WI38 (cell line): ENCODE data around the gene TTC27.

ENCODE experiments used
- H3K4me3 ChIP-seq: 2 replicates; pipeline ENCODE4 v1.5.1; 2011; ENCODE audit warnings: low read depth, mild to moderate bottlenecking, control low read depth, low read length
- TF ChIP-seq, protein P1 (sequence below): IDR thresholded peaks from 2 replicates; pipeline ENCODE4 v1.5.1; 2012; ENCODE audit warnings: low read depth, mild to moderate bottlenecking, control low read depth, low read length

Gene TTC27

GRCh38 chr2:32627814-32628579 lies at the start of gene TTC27:
Gene TTC27, plus strand, starts transcription at chr2:32628050. Its CDS starts 243 bp downstream, at chr2:32628293.
- TF ChIP-seq, protein P1, sequence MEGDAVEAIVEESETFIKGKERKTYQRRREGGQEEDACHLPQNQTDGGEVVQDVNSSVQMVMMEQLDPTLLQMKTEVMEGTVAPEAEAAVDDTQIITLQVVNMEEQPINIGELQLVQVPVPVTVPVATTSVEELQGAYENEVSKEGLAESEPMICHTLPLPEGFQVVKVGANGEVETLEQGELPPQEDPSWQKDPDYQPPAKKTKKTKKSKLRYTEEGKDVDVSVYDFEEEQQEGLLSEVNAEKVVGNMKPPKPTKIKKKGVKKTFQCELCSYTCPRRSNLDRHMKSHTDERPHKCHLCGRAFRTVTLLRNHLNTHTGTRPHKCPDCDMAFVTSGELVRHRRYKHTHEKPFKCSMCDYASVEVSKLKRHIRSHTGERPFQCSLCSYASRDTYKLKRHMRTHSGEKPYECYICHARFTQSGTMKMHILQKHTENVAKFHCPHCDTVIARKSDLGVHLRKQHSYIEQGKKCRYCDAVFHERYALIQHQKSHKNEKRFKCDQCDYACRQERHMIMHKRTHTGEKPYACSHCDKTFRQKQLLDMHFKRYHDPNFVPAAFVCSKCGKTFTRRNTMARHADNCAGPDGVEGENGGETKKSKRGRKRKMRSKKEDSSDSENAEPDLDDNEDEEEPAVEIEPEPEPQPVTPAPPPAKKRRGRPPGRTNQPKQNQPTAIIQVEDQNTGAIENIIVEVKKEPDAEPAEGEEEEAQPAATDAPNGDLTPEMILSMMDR: no peak
- H3K4me3 ChIP-seq: peak within 1 kb of the TSS; percentile 80

DNA sequence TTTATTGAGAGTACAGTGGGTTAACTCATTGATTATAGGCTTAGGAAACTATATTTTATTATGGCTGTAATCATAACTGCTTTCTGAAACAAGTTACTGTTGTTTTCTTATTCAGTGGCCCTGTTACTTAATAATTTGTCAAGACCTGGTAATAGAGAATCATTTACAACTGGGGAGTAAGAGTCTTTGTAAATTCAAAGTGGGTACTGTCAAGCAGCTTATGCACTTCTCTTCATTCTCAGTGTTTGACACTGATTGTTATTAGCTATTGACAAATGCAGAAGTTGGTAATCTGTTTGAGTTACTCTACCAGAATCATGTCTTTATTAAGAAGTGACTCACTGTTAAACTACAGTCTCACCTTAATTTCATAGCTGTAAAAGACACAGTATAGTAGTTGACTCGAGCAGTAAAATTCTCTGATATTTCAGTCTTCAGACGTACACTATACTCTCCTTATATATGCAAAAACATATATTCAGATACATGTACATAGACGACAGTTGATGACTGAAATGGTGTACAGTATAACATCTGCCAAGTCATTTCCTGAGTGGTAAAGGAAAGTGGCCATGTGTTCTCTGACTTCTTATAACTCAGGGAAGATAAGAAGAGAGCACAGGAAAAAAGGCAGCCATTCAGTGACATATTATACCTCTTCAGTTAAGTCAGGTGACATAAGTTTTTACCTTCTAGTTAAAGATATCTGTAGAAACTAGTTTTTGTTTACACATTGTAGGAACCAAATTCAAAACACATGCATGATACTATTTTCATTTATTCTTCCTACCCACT lies 36.0 kb upstream of the TTC27 start:
- H3K4me3 ChIP-seq: no peak overlapping the region
- TF ChIP-seq, protein P1: no peak

GRCh38 chr2:32594573-32594972 lies 33.3 kb upstream of the TTC27 start:
- TF ChIP-seq, protein P1: no peak
- H3K4me3 ChIP-seq: no peak overlapping the region

DNA sequence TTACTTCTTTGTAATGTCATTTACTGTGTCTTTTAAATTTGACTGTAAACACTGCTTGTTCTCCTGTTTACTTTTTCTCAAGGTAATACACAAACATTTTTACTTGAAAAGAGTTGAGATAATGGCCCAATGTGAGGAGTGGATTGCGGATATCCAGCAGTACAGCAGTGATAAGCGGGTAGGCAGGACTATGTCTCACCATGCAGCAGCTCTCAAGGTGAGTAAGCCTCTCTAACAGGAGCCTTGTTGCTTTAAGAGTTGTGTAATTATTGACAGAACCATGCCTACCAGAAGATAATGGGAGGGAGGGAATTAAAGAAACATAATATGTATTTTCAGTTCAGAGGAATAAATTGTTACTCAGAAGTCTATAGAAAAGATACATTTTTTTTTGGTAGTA lies 16.5 kb upstream of the TTC27 start:
- H3K4me3 ChIP-seq: no peak overlapping the region
- TF ChIP-seq, protein P1: no peak

DNA sequence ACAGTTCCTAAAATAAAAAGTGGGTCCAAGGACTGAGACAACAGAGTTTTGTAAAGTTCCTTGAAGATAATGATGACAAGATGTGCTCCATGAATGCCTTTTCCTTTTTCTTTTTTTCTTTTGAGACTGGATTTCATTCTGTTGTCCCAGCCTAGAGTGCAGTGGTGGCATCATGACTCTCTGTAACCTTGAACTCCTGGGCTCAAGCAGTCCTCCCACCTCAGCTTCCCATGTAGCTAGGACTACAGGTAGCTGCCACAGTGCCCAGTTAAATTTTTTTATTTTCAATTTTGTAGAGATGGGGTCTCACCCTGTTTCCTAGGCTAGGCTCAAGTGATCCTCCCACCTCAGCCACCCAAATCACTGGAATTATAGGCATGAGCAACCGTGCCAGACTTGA lies 16.1 kb upstream of the TTC27 start:
- TF ChIP-seq, protein P1: no peak
- H3K4me3 ChIP-seq: no peak overlapping the region

DNA sequence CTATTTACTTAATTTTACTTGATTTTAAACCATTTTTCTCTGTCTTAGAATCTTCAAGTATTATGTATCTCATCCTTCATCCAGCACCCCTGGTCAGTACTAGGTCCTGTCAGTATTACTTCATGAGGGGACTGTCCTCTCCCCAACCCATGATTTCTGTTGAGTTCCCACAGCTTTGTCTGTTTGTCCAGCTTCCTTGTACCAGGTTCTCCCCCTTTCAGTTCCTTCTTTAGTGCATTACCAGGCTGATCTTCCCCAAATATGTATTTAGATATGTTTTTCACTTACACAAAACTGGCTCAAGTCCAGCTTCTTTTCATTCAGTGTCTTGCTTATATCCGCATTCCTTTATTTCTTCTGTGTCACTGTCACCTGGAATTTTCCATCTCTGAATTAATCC lies 13.8 kb upstream of the TTC27 start:
- no peak overlapping the region for H3K4me3 ChIP-seq
- TF ChIP-seq, protein P1: no peak
